GM18867 (cell line): ENCODE measurements around the gene EHD3.

Experiments
- ATAC-seq: cut with Tn5 transposase; IDR thresholded peaks from one replicate; pipeline ENCODE4 v1.9.1; 2021; ENCODE audit warnings: mild to moderate bottlenecking, moderate library complexity; ENCODE audit not compliant: unreplicated experiment

The EHD3 gene

GRCh38 chr2:31212659-31213600 lies 21.0 kb upstream of the EHD3 start:
- ATAC-seq = no peak

- ATAC-seq = no peak
Measured at GRCh38 chr2:31213601-31214443, 20.1 kb upstream of the EHD3 start.

- no peak for ATAC-seq
Measured at GRCh38 chr2:31214444-31214915, 19.5 kb upstream of the EHD3 start.

GRCh38 chr2:31216734-31217133 lies 17.2 kb upstream of the EHD3 start:
- peak; percentile 66 for ATAC-seq

GRCh38 chr2:31217465-31218200 lies 16.3 kb upstream of the EHD3 start, which contains the start of gene CAPN14:
Gene CAPN14 (minus strand): TSS chr2:31217515. CDS start chr2:31205447, 12,068 bp downstream.
- no peak for ATAC-seq

GRCh38 chr2:31219131-31219969 lies 14.6 kb upstream of the EHD3 start:
- peak; percentile 73 for ATAC-seq

- ATAC-seq = no peak
Measured at GRCh38 chr2:31221544-31221943, 12.4 kb upstream of the EHD3 start.

- no peak for ATAC-seq
Measured at GRCh38 chr2:31222071-31222470, 11.9 kb upstream of the EHD3 start.

GRCh38 chr2:31223026-31223425 lies 10.9 kb upstream of the EHD3 start:
- no peak for ATAC-seq

- no peak for ATAC-seq
Measured at GRCh38 chr2:31223749-31224148, 10.2 kb upstream of the EHD3 start.

GRCh38 chr2:31226266-31226665 lies 7.7 kb upstream of the EHD3 start:
- ATAC-seq = no peak

- no peak for ATAC-seq
Measured at GRCh38 chr2:31227110-31227509, 6.8 kb upstream of the EHD3 start.

- ATAC-seq = no peak
Measured at GRCh38 chr2:31227711-31228125, 6.2 kb upstream of the EHD3 start.

GRCh38 chr2:31228717-31229116 lies 5.2 kb upstream of the EHD3 start:
- no peak for ATAC-seq

GRCh38 chr2:31230751-31231150 lies 3.2 kb upstream of the EHD3 start:
- ATAC-seq = no peak

- no peak for ATAC-seq
Measured at GRCh38 chr2:31231571-31232302, 2.2 kb upstream of the EHD3 start.

- no peak for ATAC-seq
Measured at GRCh38 chr2:31232586-31232985, 1.4 kb upstream of the EHD3 start.

GRCh38 chr2:31233231-31233630 lies 721 bp upstream of the EHD3 start:
- ATAC-seq = no peak
